Testis (tissue), 3 donors: Measurements from ENCODE around the gene C16orf89. TPM values are rescaled to one million over a fixed set of nuclear protein-coding genes. Genes with fewer than 3 reads are reported as not detected.
"Not testable (repeated sequence)": the region's sequence is repeated elsewhere in the genome, so short reads cannot be mapped to it uniquely, and the experiment has no call there.

Experiments used
- DNase-seq: peaks from one replicate; pipeline ENCODE4 v3.0.0-alpha.2; 2019
- H3K27ac ChIP-seq, 2 donors: fragments of 200-600 bp; sonication (generic); one replicate each; pipeline ENCODE4 v1.5.1; 2019
- H3K27me3 ChIP-seq: fragments of 200-600 bp; sonication (generic); one replicate; pipeline ENCODE4 v1.5.1; 2019
- H3K36me3 ChIP-seq: fragments of 200-600 bp; sonication (generic); one replicate; pipeline ENCODE4 v1.5.1; 2017; ENCODE audit warnings: low read depth; ENCODE audit errors: missing control alignments
- H3K4me1 ChIP-seq: fragments of 200-600 bp; sonication (generic); one replicate; pipeline ENCODE4 v1.5.1; 2019
- H3K4me3 ChIP-seq, 2 donors: fragments of 200-600 bp; sonication (generic); one replicate each; pipeline ENCODE4 v1.5.1; 2017 to 2019
- H3K9me3 ChIP-seq: fragments of 200-600 bp; sonication (generic); one replicate; pipeline ENCODE4 v1.5.1; 2017
- WGBS, 2 donors: methylation state at CpG; one replicate each; pipeline ENCODE4 v1.1.5; 2018; 5-methylcytosine and 5-hydroxymethylcytosine counted together
- intact Hi-C: fragments of 100-400 bp; cut with DNase I; formaldehyde crosslinking; loops from one replicate; pipeline ENCODE4 v1.15.1; 2023; ENCODE audit warnings: low total_unique reads
- polyA plus RNA-seq: library from polyadenylated mRNA; stranded (reverse); fragments of 350-450 nt; fragmentation: Illumina TruSeq; extraction: RNeasy Lipid Tissue Mini Kit (QIAGEN cat#74804); gene quantifications from one replicate; pipeline ENCODE4 v1.2.3, GENCODE V29; 2014; ENCODE audit warnings: low read depth, low replicate concordance; ENCODE audit not compliant: insufficient read depth
- total RNA-seq, 2 donors: library from RNA; depleted of rRNA; stranded (reverse); fragments of >200 nt; gene quantifications; one replicate each; pipeline ENCODE4 v1.2.3, GENCODE V29; 2016

C16orf89 gene
- total and polyA plus RNA-seq, 3 donors from 2014 or later, result 1.2 to 10.8 (median 2.4) TPM

DNA sequence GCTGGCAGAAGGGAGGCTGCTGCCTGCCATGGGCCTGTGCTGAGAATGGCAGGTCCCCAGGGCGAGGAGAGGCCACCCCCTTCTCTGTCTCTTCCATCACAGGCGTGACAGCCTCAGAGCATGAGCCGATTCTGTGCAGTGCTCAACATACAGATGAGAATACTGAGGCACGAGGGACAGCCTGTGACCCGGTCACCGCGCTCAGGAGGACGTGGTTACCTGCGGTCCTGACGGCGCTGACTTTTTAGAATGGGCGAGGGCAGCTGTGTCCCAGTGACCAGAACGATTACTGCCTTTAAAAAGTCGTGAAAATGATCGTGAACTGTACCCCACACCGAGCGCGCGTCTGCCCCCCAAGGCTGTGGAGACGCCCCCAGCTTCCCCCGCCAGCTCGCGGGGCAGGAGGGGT is 31.3 kb upstream of the C16orf89 start:
- H3K27me3 ChIP-seq, H3K36me3 ChIP-seq, intact Hi-C loops, H3K4me1 ChIP-seq, H3K9me3 ChIP-seq: not testable (repeated sequence)
- Histone ChIP-seq H3K4me3 (peak overlapping the region; percentile 75 to 86), H3K27ac (peak overlapping the region; percentile 24 to 67)
- DNase-seq, result peak; percentile 37
- WGBS, 2 donors, result 1% methylated on average over 20 of the region's 23 CpGs; no CpG with 5 or more reads in 1 of the 2 donors

DNA sequence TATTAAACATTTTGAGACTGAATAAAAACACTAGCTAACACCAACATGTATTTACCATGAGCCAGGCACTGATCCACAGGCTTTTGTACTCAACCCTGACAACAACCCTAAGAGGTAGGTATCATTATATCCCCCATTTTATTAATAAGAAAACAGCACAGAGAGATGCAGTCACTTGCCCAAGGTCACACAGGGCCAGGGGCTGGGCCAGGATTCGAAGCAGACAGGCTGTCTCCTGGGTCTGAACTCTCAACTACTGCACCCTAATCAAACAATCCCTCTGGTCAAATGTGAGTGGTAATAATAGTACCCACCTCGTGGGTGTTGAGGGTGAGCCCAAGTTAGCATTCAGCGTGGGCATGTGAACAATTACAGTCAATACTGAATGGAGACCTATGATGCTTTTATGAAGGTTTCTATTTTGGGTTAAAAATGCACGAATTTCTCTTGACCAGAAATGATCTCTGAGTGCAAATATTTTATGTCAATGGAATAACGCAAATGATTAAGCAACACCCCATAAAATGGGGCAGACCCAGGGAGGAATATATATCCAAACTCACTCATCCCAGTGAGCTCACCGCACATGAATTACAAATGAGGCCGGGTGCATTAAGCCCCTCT is 30.8 kb upstream of the C16orf89 start:
- H3K36me3 ChIP-seq, H3K27me3 ChIP-seq, H3K9me3 ChIP-seq, intact Hi-C loops, H3K4me1 ChIP-seq, H3K27ac ChIP-seq, DNase-seq: not testable (repeated sequence)
- H3K4me3 ChIP-seq, result peak overlapping the region in 1 of 2 donors; percentile 86
- WGBS, 2 donors, result 16 to 26% methylated on average over 5 to 7 of the region's 7 CpGs

GRCh38 chr16:5095145-5095830 is 29.5 kb upstream of the C16orf89 start:
- 65 to 76% methylated on average over 10 to 11 of the region's 11 CpGs for WGBS, 2 donors
- H3K27ac ChIP-seq, H3K36me3 ChIP-seq, H3K4me3 ChIP-seq, H3K27me3 ChIP-seq, DNase-seq, H3K4me1 ChIP-seq, intact Hi-C loops, H3K9me3 ChIP-seq: not testable (repeated sequence)

DNA sequence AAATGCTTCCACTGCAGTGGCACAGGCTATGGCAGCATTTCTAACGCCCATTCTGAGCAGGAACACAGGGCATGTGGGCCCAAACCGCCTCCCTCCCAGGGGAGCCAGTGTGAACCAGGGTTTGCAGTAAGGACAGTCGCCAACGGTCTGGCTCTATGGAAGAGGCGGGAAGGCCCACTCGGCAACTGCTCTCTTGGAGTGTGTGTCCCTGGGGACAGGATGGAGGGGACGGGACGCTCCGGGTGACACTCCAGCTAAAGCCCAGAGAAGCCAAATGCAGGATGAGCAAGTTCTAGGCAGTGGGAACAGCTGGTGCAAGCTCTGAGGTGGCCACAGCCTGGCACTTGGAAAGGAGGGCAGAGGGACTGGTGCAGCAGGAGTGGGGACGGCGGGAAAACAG is 28.0 kb upstream of the C16orf89 start:
- H3K9me3 ChIP-seq, H3K27ac ChIP-seq, H3K27me3 ChIP-seq, DNase-seq, H3K4me3 ChIP-seq, H3K36me3 ChIP-seq, H3K4me1 ChIP-seq, intact Hi-C loops: not testable (repeated sequence)
- WGBS, 2 donors, result 76 to 81% methylated on average over 10 of the region's 11 CpGs

GRCh38 chr16:5093081-5093480 is 27.3 kb upstream of the C16orf89 start:
- H3K9me3 ChIP-seq, H3K27ac ChIP-seq, DNase-seq, H3K4me1 ChIP-seq, intact Hi-C loops, H3K4me3 ChIP-seq, H3K27me3 ChIP-seq, H3K36me3 ChIP-seq: not testable (repeated sequence)
- WGBS, 2 donors, result 78 to 91% methylated on average over 7 to 8 of the region's 9 CpGs

DNA sequence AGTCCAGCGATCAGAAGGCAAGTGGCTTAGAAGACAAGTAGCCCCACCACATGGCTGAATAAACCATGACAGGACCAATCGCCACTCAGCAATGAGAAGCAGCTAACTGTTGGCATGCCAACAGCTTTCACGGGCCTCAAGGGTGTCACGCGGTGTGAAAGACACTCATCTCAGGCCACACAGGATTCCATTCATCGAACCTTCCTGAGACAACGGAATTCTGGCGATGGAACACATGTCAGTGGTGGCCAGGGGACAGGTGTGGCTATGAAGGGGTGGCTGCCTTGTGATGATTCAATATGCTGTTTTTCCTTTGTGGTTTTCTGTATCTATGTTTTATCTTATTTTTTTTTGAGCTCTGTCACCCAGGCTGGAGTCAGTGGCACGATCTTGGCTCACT is 24.8 kb upstream of the C16orf89 start:
- intact Hi-C loops, H3K9me3 ChIP-seq, DNase-seq, H3K4me1 ChIP-seq, H3K36me3 ChIP-seq, H3K27me3 ChIP-seq, H3K4me3 ChIP-seq, H3K27ac ChIP-seq: not testable (repeated sequence)
- 87 to 98% methylated on average over 9 of the region's 9 CpGs for WGBS, 2 donors

GRCh38 chr16:5089911-5090555 is 24.3 kb upstream of the C16orf89 start:
- H3K4me3 ChIP-seq, H3K4me1 ChIP-seq, H3K36me3 ChIP-seq, DNase-seq, H3K27me3 ChIP-seq, H3K9me3 ChIP-seq, H3K27ac ChIP-seq, intact Hi-C loops: not testable (repeated sequence)
- WGBS, 2 donors, result 83 to 89% methylated on average over 17 to 26 of the region's 26 CpGs

- intact Hi-C loops, H3K27ac ChIP-seq, DNase-seq, H3K9me3 ChIP-seq, H3K4me3 ChIP-seq, H3K27me3 ChIP-seq, H3K36me3 ChIP-seq, H3K4me1 ChIP-seq: not testable (repeated sequence)
- 90 to 94% methylated on average over 7 to 15 of the region's 17 CpGs for WGBS, 2 donors
Observed at GRCh38 chr16:5088936-5089335, 23.2 kb upstream of the C16orf89 start.

- H3K27ac ChIP-seq, H3K4me1 ChIP-seq, H3K9me3 ChIP-seq, DNase-seq, intact Hi-C loops, H3K27me3 ChIP-seq, H3K36me3 ChIP-seq, H3K4me3 ChIP-seq: not testable (repeated sequence)
- 91 to 92% methylated on average over 10 to 18 of the region's 18 CpGs for WGBS, 2 donors
Observed at GRCh38 chr16:5088086-5088790, 22.5 kb upstream of the C16orf89 start.

- H3K9me3 ChIP-seq, H3K36me3 ChIP-seq, DNase-seq, H3K27me3 ChIP-seq, H3K4me1 ChIP-seq, intact Hi-C loops, H3K27ac ChIP-seq, H3K4me3 ChIP-seq: not testable (repeated sequence)
- 88 to 97% methylated on average over 11 of the region's 11 CpGs for WGBS, 2 donors
Observed at GRCh38 chr16:5085716-5086115, 20.0 kb upstream of the C16orf89 start.
